GM20000 (cell line): ENCODE measurements around the gene POGK.
"Not testable (repeated sequence)": the region's sequence is repeated elsewhere in the genome, so short reads cannot be mapped to it uniquely, and the experiment has no call there.

ENCODE experiments used
- DNase-seq: peaks from one replicate; pipeline ENCODE4 v3.0.0; 2012; ENCODE audit warnings: low spot score
- CTCF ChIP-seq: IDR thresholded peaks from 2 replicates; pipeline ENCODE4 v1.5.1; 2012; ENCODE audit warnings: mild to moderate bottlenecking, control low read depth; ENCODE audit errors: extremely low read depth, missing control alignments

POGK gene

GRCh38 chr1:166822385-166822784 is 16.9 kb upstream of the POGK start:
- TF ChIP-seq CTCF: no peak
- DNase-seq: no peak

GRCh38 chr1:166827426-166827825 is 11.8 kb upstream of the POGK start:
- TF ChIP-seq CTCF: no peak

GRCh38 chr1:166829762-166830161 is 9.5 kb upstream of the POGK start:
- DNase-seq: not testable (repeated sequence)

More at GRCh38 chr1:166827426-166827825, 11.8 kb upstream of the POGK start:
- no peak for DNase-seq

- DNase-seq: no peak
- no peak for TF ChIP-seq CTCF
Measured at GRCh38 chr1:166836733-166837132, 2.5 kb upstream of the POGK start.

GRCh38 chr1:166839600-166840308 is 479 bp downstream of the POGK start:
- DNase-seq: peak; percentile 45
- no peak for TF ChIP-seq CTCF

GRCh38 chr1:166840309-166841274 is 1.3 kb downstream of the POGK start:
- no peak for TF ChIP-seq CTCF
- no peak for DNase-seq

GRCh38 chr1:166843322-166843721 is 4.0 kb downstream of the POGK start:
- no peak for DNase-seq
- TF ChIP-seq CTCF: no peak
